ENCODE results near the gene MED15. TPM values are rescaled to one million over a fixed set of nuclear protein-coding genes. Genes with fewer than 3 reads are reported as not detected.
"Not testable (repeated sequence)": the region's sequence is repeated elsewhere in the genome, so short reads cannot be mapped to it uniquely, and the experiment has no call there.

The MED15 gene
- total RNA-seq, 1 experiment from 2014 or later: 87.9 TPM

DNA sequence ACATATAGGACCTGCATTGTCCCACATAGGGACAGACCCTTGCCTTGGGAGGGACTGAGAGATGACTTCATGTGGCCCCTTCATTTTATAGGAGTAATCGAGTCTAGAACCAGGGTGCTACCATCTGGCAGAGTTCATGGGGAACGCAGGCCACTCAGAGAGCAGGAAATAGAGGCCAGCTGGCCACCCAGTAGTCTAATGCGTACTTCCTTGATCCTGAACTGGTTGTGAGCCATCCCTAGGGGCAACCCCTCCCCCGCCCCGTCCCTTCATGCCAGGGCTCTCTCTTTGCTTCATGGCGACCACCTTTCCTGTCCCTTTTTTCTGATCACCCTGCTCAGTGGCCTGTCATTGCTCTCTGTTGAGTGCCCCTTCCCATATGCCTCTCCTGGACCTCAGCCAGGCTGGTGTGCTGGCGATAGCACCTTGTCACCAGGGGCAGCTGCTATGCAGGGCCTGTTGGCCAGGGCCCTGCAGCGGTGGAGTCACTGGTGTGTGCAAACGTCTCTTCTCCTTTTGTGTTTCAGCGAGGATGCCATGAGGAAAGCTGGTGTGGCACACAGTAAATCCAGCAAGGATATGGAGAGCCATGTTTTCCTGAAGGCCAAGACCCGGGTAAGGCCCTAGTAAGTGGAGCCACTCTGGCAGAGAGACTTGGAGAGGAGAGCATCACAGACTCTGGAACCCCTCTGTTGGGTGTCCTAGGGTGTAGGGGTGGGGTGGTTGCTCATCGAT is 29.3 kb downstream of the MED15 start:
- Histone ChIP-seq H3K4me3 (no peak overlapping the region), H3K4me1 (replicated peaks; ENCODE audit: insufficient read depth) (peaks cover 16% of the 10 kb centered on the region), H3K9me3 (ENCODE audit: insufficient read depth, low read depth) (no peaks in the 10 kb centered on the region), H3K36me3 (ENCODE audit: low read depth) (peaks cover 5% of the 10 kb centered on the region; the same call in 1 of the 2 replicates), H4K20me1 (ENCODE audit: insufficient read depth) (no peaks in the 10 kb centered on the region; the same call in 1 of the 2 replicates), H3K27me3 (ENCODE audit: insufficient read depth, low read depth) (no peaks in the 10 kb centered on the region), H3K4me2 (no peak overlapping the region), H2AFZ (no peak overlapping the region), H3F3A (ENCODE audit: insufficient read depth, low read depth) (peaks cover 9% of the 10 kb centered on the region), H3K9me2 (ENCODE audit: insufficient read depth) (no peaks in the 10 kb centered on the region), H3K79me2 (ENCODE audit: low read depth) (peaks cover 53% of the 10 kb centered on the region), H3K27ac (no peak overlapping the region)
- no peak for DNase-seq
- no TSS peak for BruUV-seq (replicated peaks)
- ChIA-PET CTCF (no interaction called here), POLR2A (ENCODE audit: unreplicated experiment) (no interaction called here)
- TF ChIP-seq EZH2 (IDR thresholded peaks at IDR 0.05; ENCODE audit: low read depth): no peak
- TF ChIP-seq, protein P1, sequence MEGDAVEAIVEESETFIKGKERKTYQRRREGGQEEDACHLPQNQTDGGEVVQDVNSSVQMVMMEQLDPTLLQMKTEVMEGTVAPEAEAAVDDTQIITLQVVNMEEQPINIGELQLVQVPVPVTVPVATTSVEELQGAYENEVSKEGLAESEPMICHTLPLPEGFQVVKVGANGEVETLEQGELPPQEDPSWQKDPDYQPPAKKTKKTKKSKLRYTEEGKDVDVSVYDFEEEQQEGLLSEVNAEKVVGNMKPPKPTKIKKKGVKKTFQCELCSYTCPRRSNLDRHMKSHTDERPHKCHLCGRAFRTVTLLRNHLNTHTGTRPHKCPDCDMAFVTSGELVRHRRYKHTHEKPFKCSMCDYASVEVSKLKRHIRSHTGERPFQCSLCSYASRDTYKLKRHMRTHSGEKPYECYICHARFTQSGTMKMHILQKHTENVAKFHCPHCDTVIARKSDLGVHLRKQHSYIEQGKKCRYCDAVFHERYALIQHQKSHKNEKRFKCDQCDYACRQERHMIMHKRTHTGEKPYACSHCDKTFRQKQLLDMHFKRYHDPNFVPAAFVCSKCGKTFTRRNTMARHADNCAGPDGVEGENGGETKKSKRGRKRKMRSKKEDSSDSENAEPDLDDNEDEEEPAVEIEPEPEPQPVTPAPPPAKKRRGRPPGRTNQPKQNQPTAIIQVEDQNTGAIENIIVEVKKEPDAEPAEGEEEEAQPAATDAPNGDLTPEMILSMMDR (conservative IDR thresholded peaks at IDR 0.05): no peak
- intact Hi-C loops (cut with micrococcal nuclease; ENCODE audit: unreplicated experiment): no loop called here

DNA sequence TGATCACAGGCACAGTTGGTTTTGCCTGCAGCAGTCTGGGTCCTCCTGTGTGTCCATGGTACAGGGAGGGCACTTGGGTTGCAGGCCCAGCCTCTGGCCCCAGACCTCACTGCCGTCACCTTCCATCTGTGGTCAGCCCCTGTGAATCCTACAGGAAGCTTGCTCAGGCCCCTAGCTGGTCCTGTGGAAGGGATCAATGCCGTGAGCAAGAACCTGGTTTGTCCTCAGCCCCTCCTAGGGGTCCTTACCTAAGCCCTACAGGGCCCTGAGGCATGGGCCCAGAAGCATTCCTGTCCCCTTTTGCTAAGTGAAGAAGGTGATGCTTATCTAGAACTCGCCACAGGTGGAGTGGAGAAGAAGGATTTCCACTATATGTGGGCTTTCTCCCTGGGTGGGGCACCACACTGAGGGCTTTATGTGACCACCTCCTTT is 29.9 kb downstream of the MED15 start:
- Histone ChIP-seq H2AFZ (no peak overlapping the region), H3K36me3 (ENCODE audit: low read depth) (peaks cover 5% of the 10 kb centered on the region; the same call in 1 of the 2 replicates), H3K4me1 (replicated peaks; ENCODE audit: insufficient read depth) (peaks cover 10% of the 10 kb centered on the region), H3K4me2 (no peak overlapping the region), H3K4me3 (no peak overlapping the region), H3K79me2 (ENCODE audit: low read depth) (peaks cover 47% of the 10 kb centered on the region), H3K27me3 (ENCODE audit: insufficient read depth, low read depth) (no peaks in the 10 kb centered on the region), H4K20me1 (ENCODE audit: insufficient read depth) (no peaks in the 10 kb centered on the region; the same call in 1 of the 2 replicates), H3F3A (ENCODE audit: insufficient read depth, low read depth) (peaks cover 4% of the 10 kb centered on the region; the same call in 1 of the 2 replicates), H3K9me2 (ENCODE audit: insufficient read depth) (no peaks in the 10 kb centered on the region), H3K27ac (no peak overlapping the region), H3K9me3 (ENCODE audit: insufficient read depth, low read depth) (no peaks in the 10 kb centered on the region)
- BruUV-seq (replicated peaks): no TSS peak
- ChIA-PET POLR2A (ENCODE audit: unreplicated experiment) (no interaction called here), CTCF (no interaction called here)
- no peak for DNase-seq
- intact Hi-C loops (cut with micrococcal nuclease; ENCODE audit: unreplicated experiment): no loop called here
- TF ChIP-seq, protein P1 (conservative IDR thresholded peaks at IDR 0.05): no peak
- TF ChIP-seq EZH2 (IDR thresholded peaks at IDR 0.05; ENCODE audit: low read depth): no peak

DNA sequence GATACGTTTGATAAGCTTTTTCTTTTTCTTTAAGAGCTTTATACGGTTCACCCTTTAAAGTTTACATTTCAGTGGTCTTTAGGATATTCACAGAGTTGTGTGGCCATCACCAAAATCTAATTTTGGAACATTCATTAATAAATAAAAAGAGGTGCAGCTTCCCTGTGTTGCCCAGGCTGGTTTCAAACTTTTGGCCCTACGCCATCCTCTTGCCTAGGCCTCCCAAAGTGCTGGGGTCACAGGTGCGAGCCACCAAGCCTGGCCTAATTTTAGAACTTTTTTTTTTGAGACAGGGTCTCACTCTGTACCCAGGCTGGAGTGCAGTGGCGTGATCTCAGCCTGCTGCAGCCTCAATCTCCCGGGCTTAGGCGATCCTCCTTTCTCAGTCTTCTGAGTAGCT is 30.6 kb downstream of the MED15 start:
- BruUV-seq (replicated peaks): no TSS peak
- no peak for TF ChIP-seq EZH2 (IDR thresholded peaks at IDR 0.05; ENCODE audit: low read depth)
- TF ChIP-seq, protein P1 (conservative IDR thresholded peaks at IDR 0.05): no peak
- H4K20me1 ChIP-seq (ENCODE audit: insufficient read depth): no peaks in the 10 kb centered on the region; the same call in 1 of the 2 replicates
- H3K79me2 ChIP-seq (ENCODE audit: low read depth): peaks cover 41% of the 10 kb centered on the region
- CTCF ChIA-PET: no interaction called here
- no peak overlapping the region for H3K4me3 ChIP-seq
- H3K36me3 ChIP-seq (ENCODE audit: low read depth): peaks cover 5% of the 10 kb centered on the region; the same call in 1 of the 2 replicates
- intact Hi-C loops (cut with micrococcal nuclease; ENCODE audit: unreplicated experiment): no loop called here
- H3K4me2 ChIP-seq: no peak overlapping the region
- no peak for DNase-seq
- H3K27me3 ChIP-seq (ENCODE audit: insufficient read depth, low read depth): no peaks in the 10 kb centered on the region
- no peaks in the 10 kb centered on the region; the same call in 1 of the 2 replicates for H3F3A ChIP-seq (ENCODE audit: insufficient read depth, low read depth)
- POLR2A ChIA-PET (ENCODE audit: unreplicated experiment): no interaction called here
- no peak overlapping the region for H2AFZ ChIP-seq
- peaks cover 3% of the 10 kb centered on the region; the same call in 1 of the 2 replicates for H3K4me1 ChIP-seq (replicated peaks; ENCODE audit: insufficient read depth)
- no peaks in the 10 kb centered on the region for H3K9me3 ChIP-seq (ENCODE audit: insufficient read depth, low read depth)
- H3K9me2 ChIP-seq (ENCODE audit: insufficient read depth): no peaks in the 10 kb centered on the region
- H3K27ac ChIP-seq: no peak overlapping the region

DNA sequence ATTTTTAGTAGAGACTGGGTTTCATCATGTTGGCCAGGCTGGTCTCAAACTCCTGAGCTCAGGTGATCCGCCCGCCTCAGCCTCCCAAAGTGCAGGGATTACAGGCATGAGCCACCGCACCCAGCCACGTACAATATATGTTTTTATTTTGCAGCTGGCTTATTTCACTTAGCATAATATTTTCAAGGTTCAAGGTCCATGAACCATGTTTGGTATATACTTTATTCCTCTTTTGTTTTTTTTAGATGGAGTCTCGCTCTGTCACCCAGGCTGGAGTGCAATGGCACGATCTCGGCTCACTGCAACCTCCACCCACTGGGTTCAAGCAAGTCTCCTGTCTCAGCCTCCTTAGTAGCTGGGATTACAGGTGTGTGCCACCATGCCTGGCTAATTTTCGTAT is 31.5 kb downstream of the MED15 start:
- H3K4me2 ChIP-seq; H4K20me1 ChIP-seq (ENCODE audit: insufficient read depth); DNase-seq; H3K9me3 ChIP-seq (ENCODE audit: insufficient read depth, low read depth); intact Hi-C loops (cut with micrococcal nuclease; ENCODE audit: unreplicated experiment); H3F3A ChIP-seq (ENCODE audit: insufficient read depth, low read depth); H3K36me3 ChIP-seq (ENCODE audit: low read depth); H2AFZ ChIP-seq; POLR2A ChIA-PET (ENCODE audit: unreplicated experiment); H3K4me3 ChIP-seq; H3K27me3 ChIP-seq (ENCODE audit: insufficient read depth, low read depth); H3K9me2 ChIP-seq (ENCODE audit: insufficient read depth); H3K4me1 ChIP-seq (replicated peaks; ENCODE audit: insufficient read depth); H3K27ac ChIP-seq; BruUV-seq (replicated peaks): not testable (repeated sequence)
- peaks cover 34% of the 10 kb centered on the region for H3K79me2 ChIP-seq (ENCODE audit: low read depth)
- CTCF ChIA-PET: interaction anchor here (0.6 to 0.7 kb wide), 2 partner anchors 32 to 121 kb away, joined by 3 to 10 read pairs; no protein-coding TSS in a partner anchor

All from PC-9 (cell line).